ENCODE data around the gene CLMP. TPM values are rescaled to one million over a fixed set of nuclear protein-coding genes. Genes with fewer than 3 reads are reported as not detected.

CLMP gene
- polyA plus RNA-seq, 1 donor from 2014 or later: not detected

GRCh38 chr11:123144707-123145106 is 50.3 kb downstream of the CLMP start:
- Histone ChIP-seq H4K20me1 (ENCODE audit: insufficient read depth) (no peaks in the 10 kb centered on the region), H3K9me3 (ENCODE audit: low read length) (no peaks in the 10 kb centered on the region), H3K4me3 (ENCODE audit: low read length) (no peak overlapping the region), H3K27ac (ENCODE audit: low read length) (no peak overlapping the region), H2AFZ (ENCODE audit: low read depth, low read length) (no peak overlapping the region), H3K4me2 (ENCODE audit: low read length) (no peak overlapping the region), H3K9me2 (ENCODE audit: insufficient read depth, low read length) (no peaks in the 10 kb centered on the region), H3K79me2 (replicated peaks; ENCODE audit: insufficient read depth, low read length) (no peaks in the 10 kb centered on the region), H3K27me3 (ENCODE audit: insufficient read depth, low read depth, low read length) (no peaks in the 10 kb centered on the region), H3K9ac (ENCODE audit: low read length) (no peak overlapping the region), H3K36me3 (ENCODE audit: insufficient read depth, low read length) (no peaks in the 10 kb centered on the region), H3F3A (ENCODE audit: insufficient read depth, low read length, poor library complexity, severe bottlenecking) (no peaks in the 10 kb centered on the region)
- TF ChIP-seq MXI1 (conservative IDR thresholded peaks at IDR 0.05; ENCODE audit: poor library complexity, severe bottlenecking) (no peak), POLR2AphosphoS5 (IDR thresholded peaks at IDR 0.05) (no peak)

- Histone ChIP-seq H3F3A (ENCODE audit: insufficient read depth, low read length, poor library complexity, severe bottlenecking) (no peaks in the 10 kb centered on the region), H3K27me3 (ENCODE audit: insufficient read depth, low read depth, low read length) (no peaks in the 10 kb centered on the region), H3K27ac (ENCODE audit: low read length) (no peak overlapping the region), H3K9me2 (ENCODE audit: insufficient read depth, low read length) (no peaks in the 10 kb centered on the region), H3K4me3 (ENCODE audit: low read length) (no peak overlapping the region), H4K20me1 (ENCODE audit: insufficient read depth) (no peaks in the 10 kb centered on the region), H3K79me2 (replicated peaks; ENCODE audit: insufficient read depth, low read length) (no peaks in the 10 kb centered on the region), H2AFZ (ENCODE audit: low read depth, low read length) (no peak overlapping the region), H3K9me3 (ENCODE audit: low read length) (no peaks in the 10 kb centered on the region), H3K36me3 (ENCODE audit: insufficient read depth, low read length) (no peaks in the 10 kb centered on the region), H3K9ac (ENCODE audit: low read length) (no peak overlapping the region), H3K4me2 (ENCODE audit: low read length) (no peak overlapping the region)
- no peak for TF ChIP-seq RAD21 (conservative IDR thresholded peaks at IDR 0.05)
These were observed 51.1 kb downstream of the CLMP start for GRCh38 chr11:123143921-123144320.

- H3K4me2 ChIP-seq (ENCODE audit: low read length): no peak overlapping the region
- no peaks in the 10 kb centered on the region for H3K9me3 ChIP-seq (ENCODE audit: low read length)
- H3K27ac ChIP-seq (ENCODE audit: low read length): no peak overlapping the region
- no peak overlapping the region for H3K9ac ChIP-seq (ENCODE audit: low read length)
- H4K20me1 ChIP-seq (ENCODE audit: insufficient read depth): no peaks in the 10 kb centered on the region
- no peak overlapping the region for H3K4me3 ChIP-seq (ENCODE audit: low read length)
- H3K27me3 ChIP-seq (ENCODE audit: insufficient read depth, low read depth, low read length): no peaks in the 10 kb centered on the region
- H2AFZ ChIP-seq (ENCODE audit: low read depth, low read length): no peak overlapping the region
- TF ChIP-seq SMC3 (conservative IDR thresholded peaks at IDR 0.05; ENCODE audit: poor library complexity) (no peak), MXI1 (conservative IDR thresholded peaks at IDR 0.05; ENCODE audit: poor library complexity, severe bottlenecking) (no peak), CTCF (IDR thresholded peaks at IDR 0.05; ENCODE audit: poor library complexity, severe bottlenecking) (no peak), RAD21 (conservative IDR thresholded peaks at IDR 0.05) (no peak), TAF1 (IDR thresholded peaks at IDR 0.05; ENCODE audit: low read depth) (no peak), POLR2AphosphoS5 (IDR thresholded peaks at IDR 0.05) (no peak), REST (IDR thresholded peaks at IDR 0.05; ENCODE audit: borderline replicate concordance) (no peak), EP300 (conservative IDR thresholded peaks at IDR 0.05; ENCODE audit: poor library complexity, severe bottlenecking) (no peak), EZH2 (IDR thresholded peaks at IDR 0.05; ENCODE audit: borderline replicate concordance, insufficient read depth, low read length, poor library complexity, severe bottlenecking) (no peak)
- H3F3A ChIP-seq (ENCODE audit: insufficient read depth, low read length, poor library complexity, severe bottlenecking): no peaks in the 10 kb centered on the region
- no peaks in the 10 kb centered on the region for H3K9me2 ChIP-seq (ENCODE audit: insufficient read depth, low read length)
- H3K79me2 ChIP-seq (replicated peaks; ENCODE audit: insufficient read depth, low read length): no peaks in the 10 kb centered on the region
- H3K36me3 ChIP-seq (ENCODE audit: insufficient read depth, low read length): no peaks in the 10 kb centered on the region
These were observed 51.6 kb downstream of the CLMP start for GRCh38 chr11:123143476-123143875.
